Caco-2 (cell line): Measurements from ENCODE around the gene RNMT. TPM values are rescaled to one million over a fixed set of nuclear protein-coding genes. Genes with fewer than 3 reads are reported as not detected.
"Not testable (repeated sequence)": the region's sequence is repeated elsewhere in the genome, so short reads cannot be mapped to it uniquely, and the experiment has no call there.

Experiments used
- BruUV-seq: library from RNA; stranded (reverse); fragments of 400-500 nt; replicated peaks from 2 replicates; lab custom pipeline; 2021; lab: Mats Ljungman, UMichigan
- CTCF ChIA-PET: fragments of 300-600 bp; sonication (Branson Sonifier 250); formaldehyde crosslinking; loops from one replicate; lab custom pipeline; 2022; ENCODE audit warnings: antibody characterized with exemption; lab: Charles Lee
- POLR2A ChIA-PET: fragments of 300-600 bp; sonication (Branson Sonifier 250); formaldehyde crosslinking; loops from one replicate; lab custom pipeline; 2022; ENCODE audit warnings: antibody characterized with exemption; lab: Charles Lee
- DNase-seq, 2 experiments: peaks; one replicate each; pipeline versions ENCODE4 v3.0.0 to v3.0.0-alpha.2; 2020 to 2022
- H3K27me3 ChIP-seq: replicated peaks from 2 replicates; pipeline ENCODE4 v1.6.0; 2011; ENCODE audit warnings: low read length; ENCODE audit not compliant: control insufficient read depth, insufficient read depth
- H3K36me3 ChIP-seq: 2 replicates; pipeline ENCODE4 v1.5.1; 2011; ENCODE audit warnings: low read length; ENCODE audit not compliant: control insufficient read depth, insufficient read depth
- H3K4me1 ChIP-seq: fragments of 250-450 bp; sonication (Bioruptor Pico); 2 replicates; pipeline ENCODE4 v1.5.1; 2020; ENCODE audit warnings: mild to moderate bottlenecking
- H3K4me3 ChIP-seq: 2 replicates; pipeline ENCODE4 v1.5.1; 2011; ENCODE audit warnings: low read depth, mild to moderate bottlenecking, control low read depth, low read length
- H3K9me3 ChIP-seq: fragments of 250-450 bp; sonication (Bioruptor Pico); 2 replicates; pipeline ENCODE4 v1.5.1; 2020; ENCODE audit warnings: mild to moderate bottlenecking, moderate library complexity
- H3K27ac Mint-ChIP-seq: one replicate; pipeline ENCODE4 v1.8.0; 2022; ENCODE audit warnings: mixed read lengths; ENCODE audit not compliant: unreplicated experiment
- H3K27me3 Mint-ChIP-seq: one replicate; pipeline ENCODE4 v1.8.0; 2022; ENCODE audit warnings: mixed read lengths; ENCODE audit not compliant: insufficient read depth, unreplicated experiment
- H3K36me3 Mint-ChIP-seq: one replicate; pipeline ENCODE4 v1.8.0; 2022; ENCODE audit warnings: mild to moderate bottlenecking, mixed read lengths; ENCODE audit not compliant: insufficient read depth, unreplicated experiment
- H3K4me1 Mint-ChIP-seq: one replicate; pipeline ENCODE4 v1.8.0; 2022; ENCODE audit warnings: low read depth, mixed read lengths; ENCODE audit not compliant: unreplicated experiment
- H3K4me3 Mint-ChIP-seq: one replicate; pipeline ENCODE4 v1.8.0; 2022; ENCODE audit warnings: mild to moderate bottlenecking, moderate library complexity, mixed read lengths; ENCODE audit not compliant: unreplicated experiment
- H3K9me3 Mint-ChIP-seq: one replicate; pipeline ENCODE4 v1.8.0; 2022; ENCODE audit warnings: mixed read lengths; ENCODE audit not compliant: unreplicated experiment
- CTCF ChIP-seq, 2 experiments: fragments of 200-600 bp in 1 of 2; IDR thresholded peaks; 1 replicate in 1 of 2; 2 replicates in 1 of 2; pipeline versions ENCODE4 v1.5.1 to v1.8.0; 2011 to 2022; ENCODE audit warnings: antibody characterized with exemption in 1 of 2, control low read depth in 1 of 2, inconsistent platforms in 1 of 2, low read depth in 1 of 2, low read length in 1 of 2, mild to moderate bottlenecking in 1 of 2, moderate library complexity in 1 of 2; ENCODE audit not compliant: insufficient read depth in 1 of 2, severe bottlenecking in 1 of 2, unreplicated experiment in 1 of 2
- intact Hi-C: fragments of 100-400 bp; cut with micrococcal nuclease; formaldehyde crosslinking; loops from one replicate; pipeline ENCODE4 v1.10.0; 2022; ENCODE audit not compliant: unreplicated experiment
- total RNA-seq: library from RNA; stranded (reverse); gene quantifications from 2 replicates; pipeline ENCODE4 v1.2.3, GENCODE V29; 2022

RNMT gene
- total RNA-seq, 1 experiment from 2014 or later = 36.5 TPM

GRCh38 chr18:13681701-13682100 is 44.8 kb upstream of the RNMT start:
- no peaks in the 10 kb centered on the region for H3K27me3 ChIP-seq
- DNase-seq = no peak
- H3K4me1 ChIP-seq = no peaks in the 10 kb centered on the region
- H3K4me1 Mint-ChIP-seq = no peaks in the 10 kb centered on the region
- H3K9me3 ChIP-seq = no peaks in the 10 kb centered on the region; the same call in 1 of the 2 replicates
- intact Hi-C loops = no loop called here
- H3K9me3 Mint-ChIP-seq = no peaks in the 10 kb centered on the region
- H3K27me3 Mint-ChIP-seq = no peaks in the 10 kb centered on the region
- no peak overlapping the region for H3K4me3 Mint-ChIP-seq
- no peak overlapping the region for H3K4me3 ChIP-seq
- ChIA-PET POLR2A (no interaction called here), CTCF (no interaction called here)
- peaks cover 17% of the 10 kb centered on the region for H3K36me3 Mint-ChIP-seq
- no peak overlapping the region for H3K27ac Mint-ChIP-seq
- H3K36me3 ChIP-seq = no peaks in the 10 kb centered on the region; the same call in 1 of the 2 replicates
- no TSS peak for BruUV-seq
- TF ChIP-seq CTCF (IDR thresholded peaks at IDR 0.05; ENCODE audit: insufficient read depth in 1 of 2, low read depth in 1 of 2, low read length in 1 of 2, severe bottlenecking in 1 of 2, unreplicated experiment in 1 of 2) = no peak

GRCh38 chr18:13684546-13684945 is 41.9 kb upstream of the RNMT start:
- Histone ChIP-seq H3K9me3 (no peaks in the 10 kb centered on the region), H3K4me3 (no peak overlapping the region), H3K4me1 (no peaks in the 10 kb centered on the region), H3K27me3 (no peaks in the 10 kb centered on the region), H3K36me3 (no peaks in the 10 kb centered on the region; the same call in 1 of the 2 replicates)
- Mint-ChIP-seq H3K9me3 (no peaks in the 10 kb centered on the region), H3K27ac (no peak overlapping the region), H3K36me3 (peaks cover 10% of the 10 kb centered on the region), H3K27me3 (no peaks in the 10 kb centered on the region), H3K4me1 (no peaks in the 10 kb centered on the region), H3K4me3 (no peak overlapping the region)
- intact Hi-C loops = no loop called here
- no peak for TF ChIP-seq CTCF (IDR thresholded peaks at IDR 0.05; ENCODE audit: insufficient read depth in 1 of 2, low read depth in 1 of 2, low read length in 1 of 2, severe bottlenecking in 1 of 2, unreplicated experiment in 1 of 2)
- CTCF ChIA-PET = no interaction called here
- POLR2A ChIA-PET = no interaction called here
- BruUV-seq = no TSS peak
- no peak for DNase-seq

GRCh38 chr18:13688191-13689136 is 38.0 kb upstream of the RNMT start:
- H3K4me3 Mint-ChIP-seq = no peak overlapping the region
- Histone ChIP-seq H3K9me3 (no peaks in the 10 kb centered on the region), H3K4me1 (no peaks in the 10 kb centered on the region), H3K4me3 (no peak overlapping the region), H3K27me3 (no peaks in the 10 kb centered on the region), H3K36me3 (no peaks in the 10 kb centered on the region)
- no peaks in the 10 kb centered on the region for H3K4me1 Mint-ChIP-seq
- no TSS peak for BruUV-seq
- peaks cover 10% of the 10 kb centered on the region for H3K36me3 Mint-ChIP-seq
- peaks cover 24% of the 10 kb centered on the region for H3K9me3 Mint-ChIP-seq
- H3K27me3 Mint-ChIP-seq = no peaks in the 10 kb centered on the region
- DNase-seq = no peak
- intact Hi-C loops = no loop called here
- ChIA-PET CTCF (no interaction called here), POLR2A (no interaction called here)
- no peak for TF ChIP-seq CTCF (IDR thresholded peaks at IDR 0.05; ENCODE audit: insufficient read depth in 1 of 2, low read depth in 1 of 2, low read length in 1 of 2, severe bottlenecking in 1 of 2, unreplicated experiment in 1 of 2)
- H3K27ac Mint-ChIP-seq = no peak overlapping the region

- H3K4me3 ChIP-seq, H3K36me3 ChIP-seq, DNase-seq, CTCF ChIA-PET, H3K27me3 ChIP-seq, BruUV-seq, POLR2A ChIA-PET, H3K9me3 ChIP-seq, H3K4me1 ChIP-seq, H3K36me3 Mint-ChIP-seq, H3K27ac Mint-ChIP-seq, H3K4me1 Mint-ChIP-seq, intact Hi-C loops, H3K27me3 Mint-ChIP-seq, H3K4me3 Mint-ChIP-seq: not testable (repeated sequence)
- peaks cover 29% of the 10 kb centered on the region for H3K9me3 Mint-ChIP-seq
These were observed 36.4 kb upstream of the RNMT start for GRCh38 chr18:13690060-13690459.

GRCh38 chr18:13695337-13695736 is 31.1 kb upstream of the RNMT start:
- H3K9me3 ChIP-seq, H3K4me1 ChIP-seq, H3K27ac Mint-ChIP-seq, H3K36me3 ChIP-seq, intact Hi-C loops, DNase-seq, H3K4me3 ChIP-seq, H3K36me3 Mint-ChIP-seq, BruUV-seq, H3K4me3 Mint-ChIP-seq, CTCF ChIA-PET, H3K27me3 ChIP-seq, H3K27me3 Mint-ChIP-seq, POLR2A ChIA-PET, H3K4me1 Mint-ChIP-seq: not testable (repeated sequence)
- peaks cover 40% of the 10 kb centered on the region for H3K9me3 Mint-ChIP-seq
